ENCODE measurements around the gene SLC2A9.

The SLC2A9 gene

GRCh38 chr4:10019521-10020051 is 1.7 kb downstream of the SLC2A9 start:
- DNase-seq (ENCODE audit: low spot score): no peak

GRCh38 chr4:10018818-10019461 is 2.4 kb downstream of the SLC2A9 start:
- DNase-seq (ENCODE audit: low spot score): no peak

DNA sequence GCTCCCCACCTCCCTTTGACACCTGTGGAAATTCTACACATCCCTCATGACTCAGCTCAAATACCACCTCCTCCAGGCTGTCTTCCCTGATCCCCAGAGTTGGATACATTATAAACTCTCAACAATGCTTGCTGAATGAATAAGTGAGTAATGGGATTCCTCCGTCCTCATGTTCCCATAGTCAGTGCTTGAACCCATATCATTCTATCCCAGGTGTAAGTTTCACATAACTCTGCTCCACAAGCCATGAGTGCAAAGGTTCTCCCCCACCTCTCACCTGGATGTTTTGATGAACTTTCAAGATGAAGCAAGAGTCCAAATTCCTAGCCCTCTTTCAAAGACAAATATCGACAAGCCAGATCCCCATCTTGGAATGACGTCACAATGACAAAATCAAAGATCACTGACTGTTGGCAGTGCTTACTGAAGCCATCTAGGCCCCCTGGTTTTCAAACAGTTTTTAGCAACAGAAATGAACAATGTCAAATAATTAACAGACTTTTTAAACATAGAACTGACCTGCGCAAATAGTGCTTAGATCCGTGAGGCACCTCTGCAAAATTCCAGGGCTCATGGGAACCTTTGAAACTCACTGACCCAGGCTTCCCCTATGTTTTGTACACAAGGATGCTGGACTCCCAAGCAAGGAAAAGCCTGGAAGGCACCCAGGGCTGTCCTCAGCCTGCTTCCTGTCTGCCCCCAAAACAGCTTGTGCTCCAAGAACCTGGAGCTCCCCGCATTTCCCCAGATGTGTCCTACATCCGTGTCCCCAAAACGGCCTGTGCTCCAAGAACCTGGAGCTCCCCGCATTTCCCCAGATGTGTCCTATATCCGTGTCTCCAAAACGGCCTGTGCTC is 4.0 kb downstream of the SLC2A9 start:
- DNase-seq (ENCODE audit: low spot score): no peak

GRCh38 chr4:10016169-10016568 is 5.1 kb downstream of the SLC2A9 start:
- no peak for DNase-seq (ENCODE audit: low spot score)

DNA sequence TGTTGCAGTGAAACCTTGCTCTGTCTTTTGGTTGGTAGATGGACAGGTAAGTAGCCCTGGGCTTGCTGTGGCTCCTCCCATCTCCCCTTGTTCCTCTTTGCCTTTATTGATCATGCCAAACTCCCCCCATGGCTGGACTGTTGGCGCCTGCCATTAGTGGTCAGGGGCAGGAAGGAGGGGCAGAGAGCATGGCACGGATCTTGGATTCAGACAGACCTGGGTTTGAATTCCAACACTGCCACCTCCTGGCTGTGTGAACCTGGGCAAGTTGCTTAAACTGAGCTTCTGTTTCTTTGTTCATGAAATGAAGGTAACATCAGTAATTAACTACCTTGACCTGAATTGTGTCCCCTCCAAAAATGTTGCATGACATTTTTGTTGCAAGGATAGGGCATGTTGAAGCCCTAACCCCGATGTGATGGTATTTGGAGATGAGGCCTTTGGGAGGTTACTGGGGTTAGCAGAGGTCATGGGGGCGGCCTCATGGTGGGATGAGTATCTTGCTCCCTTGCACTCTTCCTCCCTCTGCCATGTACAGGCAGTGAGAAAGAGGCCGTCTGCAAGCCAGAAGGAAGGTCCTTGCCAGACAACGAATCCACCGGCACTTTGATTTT is 6.0 kb downstream of the SLC2A9 start:
- peak; percentile 55 for DNase-seq (ENCODE audit: low spot score)

DNA sequence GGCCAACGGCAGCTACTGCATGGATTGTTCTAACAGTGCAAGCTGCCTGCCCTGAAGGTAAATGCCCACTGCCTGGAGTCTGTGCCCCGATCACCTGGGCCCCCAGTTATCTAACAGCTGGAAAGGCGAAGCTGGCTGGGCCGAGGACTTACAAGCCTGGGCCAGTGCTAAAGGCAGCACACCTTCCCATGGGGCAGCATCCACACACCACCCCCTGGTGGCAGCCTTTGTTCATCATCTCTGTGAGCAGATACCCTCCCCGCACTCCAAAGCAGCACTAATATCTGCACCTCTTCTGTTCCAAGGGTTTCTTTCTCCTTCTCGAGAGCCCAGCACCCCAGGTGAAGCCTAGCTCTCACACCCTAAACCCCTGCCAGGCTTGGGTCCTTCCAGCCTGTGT is 7.6 kb downstream of the SLC2A9 start:
- DNase-seq (ENCODE audit: low spot score): peak; percentile 69

DNA sequence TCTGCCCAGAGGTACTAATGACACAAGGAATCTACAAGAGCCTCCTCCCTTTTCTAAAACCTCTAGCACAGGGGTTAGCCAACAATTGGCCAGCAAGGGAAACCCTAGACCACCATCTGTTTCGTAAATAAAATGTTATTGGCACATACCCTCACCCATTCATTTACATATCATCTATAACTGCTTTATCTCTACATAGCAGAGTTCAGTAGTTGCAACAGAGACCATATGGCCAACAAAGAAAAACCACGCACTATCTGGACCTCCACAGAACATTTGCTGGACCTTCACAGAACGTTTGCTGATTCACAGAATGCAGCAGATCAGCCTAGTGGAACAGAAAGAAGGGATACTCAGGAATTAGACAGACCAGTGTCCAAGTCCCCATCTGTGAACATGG is 9.4 kb downstream of the SLC2A9 start:
- DNase-seq (ENCODE audit: low spot score): no peak

DNA sequence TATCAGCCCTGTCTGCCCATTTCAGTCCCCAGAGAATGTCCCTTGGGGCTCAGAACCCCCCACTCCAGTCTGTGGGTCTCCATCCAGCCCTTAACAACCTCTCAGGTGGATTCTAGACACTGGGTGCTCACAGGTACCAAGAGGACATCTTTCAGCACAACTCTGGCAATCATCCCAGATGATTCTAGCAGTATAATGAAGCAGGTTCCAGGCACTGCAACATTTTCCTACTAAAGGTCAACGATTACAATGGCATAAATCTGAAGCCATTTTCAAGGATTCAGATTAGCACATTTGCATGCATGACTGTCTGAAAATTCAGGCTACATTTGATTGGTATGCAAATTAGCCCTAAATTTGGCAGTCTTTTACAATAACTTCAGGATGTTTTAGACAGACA is 10.0 kb downstream of the SLC2A9 start:
- DNase-seq (ENCODE audit: low spot score): no peak

GRCh38 chr4:10009861-10010500 is 11.3 kb downstream of the SLC2A9 start:
- DNase-seq (ENCODE audit: low spot score): no peak

DNA sequence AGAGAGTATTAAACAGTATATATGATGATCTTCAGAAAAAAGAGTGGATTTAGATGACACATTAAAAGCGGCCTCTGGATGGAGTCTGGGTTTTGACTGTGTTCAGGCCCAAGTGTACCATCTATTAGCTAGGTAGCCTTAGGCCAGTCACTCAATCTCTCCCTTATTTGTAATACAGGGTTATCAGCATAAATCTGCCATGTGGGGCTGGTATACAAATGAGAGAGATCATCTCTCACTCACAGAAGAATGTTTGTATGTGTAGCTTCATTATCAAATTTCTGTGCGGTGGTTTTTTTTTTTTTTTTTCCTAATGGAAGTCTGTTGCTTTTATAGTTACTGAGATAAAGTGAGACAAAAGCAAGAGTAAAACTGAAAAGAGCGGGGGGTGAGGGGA is 12.7 kb downstream of the SLC2A9 start:
- no peak for DNase-seq (ENCODE audit: low spot score)

DNA sequence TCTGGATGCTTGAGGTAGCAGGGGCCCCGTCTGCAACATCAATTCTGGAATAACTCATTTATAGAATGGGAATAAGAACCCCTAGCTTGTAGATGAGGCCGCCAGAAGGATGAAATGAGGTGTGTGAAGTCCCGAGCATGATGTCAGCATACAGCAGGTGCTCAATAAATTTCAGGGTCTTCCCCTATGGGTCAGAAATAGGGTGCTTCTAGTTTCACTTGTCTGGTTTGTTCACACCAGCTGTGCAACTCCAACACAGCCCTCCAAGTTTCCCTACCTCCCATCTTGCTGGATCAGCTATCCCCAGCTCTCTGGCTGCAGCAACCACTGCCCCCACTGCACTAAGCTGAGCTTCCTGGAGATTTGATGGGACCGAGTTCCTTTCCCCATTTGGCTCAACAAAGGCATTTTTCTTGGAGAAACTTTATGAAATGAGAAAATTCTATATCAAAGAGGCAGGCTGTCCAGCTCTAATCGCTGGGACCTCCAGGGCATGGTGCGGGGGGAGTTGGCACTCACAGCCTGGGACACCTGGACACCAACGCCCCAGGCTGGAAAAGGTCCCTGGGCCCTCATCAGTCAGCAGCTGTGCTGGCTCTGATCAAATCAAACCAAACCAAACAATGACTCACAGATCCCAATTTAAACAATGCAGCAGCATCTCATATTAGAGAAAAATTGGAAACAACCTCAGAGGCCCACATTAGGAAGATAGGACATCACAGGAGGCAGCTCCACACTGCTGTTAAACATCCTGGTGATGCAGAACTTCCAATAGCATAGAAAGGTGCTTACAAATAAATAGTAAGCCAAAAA is 13.3 kb downstream of the SLC2A9 start:
- DNase-seq (ENCODE audit: low spot score): no peak

- DNase-seq (ENCODE audit: low spot score): no peak
These were observed 13.9 kb downstream of the SLC2A9 start for GRCh38 chr4:10007436-10007740.

- no peak for DNase-seq (ENCODE audit: low spot score)
These were observed 14.5 kb downstream of the SLC2A9 start for GRCh38 chr4:10006601-10007435.

- no peak for DNase-seq (ENCODE audit: low spot score)
These were observed 15.1 kb downstream of the SLC2A9 start for GRCh38 chr4:10006231-10006600.

- no peak for DNase-seq (ENCODE audit: low spot score)
These were observed 15.7 kb downstream of the SLC2A9 start for GRCh38 chr4:10005632-10006031.

DNA sequence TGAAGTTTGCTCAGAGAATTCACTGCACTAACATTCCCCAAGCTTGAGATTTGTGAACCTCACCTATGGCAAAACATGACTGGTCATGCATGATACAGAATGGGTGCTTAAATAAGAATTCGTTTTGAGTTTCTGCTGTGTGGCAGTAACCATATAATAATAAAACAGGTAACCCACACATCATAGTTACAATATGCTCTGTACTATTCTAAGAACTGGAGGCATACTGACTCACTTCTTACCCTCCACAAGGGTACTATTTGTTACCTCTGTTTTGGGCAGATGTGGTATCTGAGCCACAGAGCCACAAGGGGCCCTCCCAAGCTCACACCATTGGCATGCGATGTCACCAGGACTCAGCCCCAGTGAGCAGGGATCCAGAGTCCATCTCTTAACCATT is 17.6 kb downstream of the SLC2A9 start:
- DNase-seq (ENCODE audit: low spot score): no peak

GRCh38 chr4:10002278-10002677 is 19.0 kb downstream of the SLC2A9 start:
- no peak for DNase-seq (ENCODE audit: low spot score)

DNA sequence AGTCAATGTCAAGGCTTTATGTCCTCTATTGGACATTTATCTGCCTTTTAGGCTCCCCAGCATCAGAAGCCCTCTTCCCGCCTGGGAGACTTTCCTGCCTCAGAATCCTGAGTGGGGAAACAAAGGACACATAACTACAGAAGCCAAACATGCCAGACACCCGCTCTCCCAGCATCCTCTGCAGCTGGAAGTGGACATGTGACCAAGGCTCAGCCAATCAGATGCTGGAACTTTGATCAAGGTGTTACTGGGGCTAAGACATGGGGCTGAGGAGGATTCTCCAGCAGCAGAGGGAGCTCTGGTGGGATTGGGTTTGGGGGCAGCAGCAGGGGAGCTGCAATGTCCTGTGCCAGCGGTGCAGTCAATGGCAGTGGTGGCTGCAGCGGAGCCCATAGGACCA is 19.5 kb downstream of the SLC2A9 start:
- no peak for DNase-seq (ENCODE audit: low spot score)

GRCh38 chr4:9999956-10000561 is 21.2 kb downstream of the SLC2A9 start:
- DNase-seq (ENCODE audit: low spot score): no peak

- no peak for DNase-seq (ENCODE audit: low spot score)
These were observed 23.4 kb downstream of the SLC2A9 start for GRCh38 chr4:9997886-9998285.
